ENCODE data around the gene MAFB. TPM values are rescaled to one million over a fixed set of nuclear protein-coding genes. Genes with fewer than 3 reads are reported as not detected.
A peak's percentile ranks its signal among the peaks of the same experiment; 100 is the strongest.

MAFB gene
- total RNA-seq, 8 experiments from 2014 or later: 4.1 to 25.2 (median 8.3) TPM

DNA sequence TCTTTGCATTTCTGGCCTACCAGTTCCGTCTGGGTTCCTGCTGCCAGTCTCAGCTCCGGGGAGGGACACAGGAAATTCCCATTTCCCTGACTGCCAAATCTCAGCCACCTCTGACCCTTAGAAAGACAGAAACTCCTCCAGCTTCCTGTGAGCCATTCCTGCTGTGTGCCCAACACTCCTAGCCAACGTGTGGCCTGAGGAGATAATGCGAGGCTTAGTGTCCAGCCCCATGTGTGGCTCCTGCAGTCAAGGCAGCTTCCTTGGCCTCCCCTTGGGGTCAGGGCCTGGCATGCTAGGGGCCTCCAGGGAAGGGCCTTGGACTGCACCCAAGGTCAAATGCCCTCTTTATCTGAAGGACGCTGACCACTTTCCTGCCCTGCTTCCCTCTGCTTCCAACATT, 45.1 kb downstream of the MAFB start:
- WGBS, 10 experiments: 20 to 62% (median 47%) methylated on average over 1 to 5 of the region's 5 CpGs; no CpG with 5 or more reads in 4 of the 10 experiments
- Histone ChIP-seq H3K4me3 (no peak overlapping the region), H3K27ac (no peak overlapping the region), H3K4me1 (replicated peaks in 1 of 2) (no peaks in the 10 kb centered on the region)
- no peak for ATAC-seq (replicated peaks in 6 of 8)
- in situ Hi-C loops (cut with MboI; ENCODE audit: low pct_unique_long_range_greater_than_20kb in 2 of 9, low sequenced_read_pairs in 9 of 9, unreplicated experiment in 9 of 9): no loop called here

DNA sequence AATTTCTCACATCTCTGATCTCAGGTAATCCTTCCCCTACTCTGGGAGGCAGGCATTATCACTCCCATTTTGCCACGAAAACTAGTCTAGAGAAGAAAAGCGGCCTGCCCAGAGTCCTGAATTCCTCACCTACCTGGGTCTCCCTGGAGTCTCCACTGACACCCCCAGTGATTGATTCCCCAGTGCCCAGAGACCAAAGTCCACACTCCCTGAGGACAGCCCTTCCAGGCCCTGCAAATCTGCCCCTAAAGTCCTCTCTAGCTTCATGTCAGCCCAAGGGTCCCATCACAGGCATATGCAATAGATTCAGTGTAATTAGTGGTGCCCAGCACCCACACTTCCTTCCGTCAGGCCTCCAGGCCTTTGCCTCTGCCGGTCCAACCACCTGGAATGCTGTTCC, 47.2 kb downstream of the MAFB start:
- no peaks in the 10 kb centered on the region for H3K4me1 ChIP-seq (replicated peaks in 1 of 2)
- no peak overlapping the region for H3K27ac ChIP-seq
- ATAC-seq (replicated peaks in 6 of 8): no peak
- WGBS, 10 experiments: 35 to 100% (median 60%) methylated on average over 1 to 2 of the region's 4 CpGs; no CpG with 5 or more reads in 3 of the 10 experiments
- in situ Hi-C loops (cut with MboI; ENCODE audit: low pct_unique_long_range_greater_than_20kb in 2 of 9, low sequenced_read_pairs in 9 of 9, unreplicated experiment in 9 of 9): no loop called here
- H3K4me3 ChIP-seq: no peak overlapping the region

DNA sequence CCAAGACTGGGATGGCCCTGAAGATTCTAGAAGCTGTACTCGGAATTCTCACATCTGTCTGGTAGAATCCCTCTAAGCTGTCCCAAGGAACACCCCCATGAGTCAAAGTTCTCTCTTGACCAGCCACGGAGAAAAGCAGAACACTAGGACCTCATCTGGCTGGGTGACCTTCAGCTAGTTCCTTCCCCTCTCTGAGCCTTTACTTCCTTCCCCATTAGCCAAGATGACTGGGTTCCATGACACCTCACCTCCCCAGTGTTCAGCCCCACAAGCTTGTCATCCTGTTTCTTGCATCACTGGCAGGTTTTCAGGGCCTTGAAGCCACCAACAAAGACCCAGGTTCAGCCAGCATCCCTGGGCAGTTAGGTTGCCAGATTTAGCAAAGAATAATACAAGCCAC, 47.8 kb downstream of the MAFB start:
- in situ Hi-C loops (cut with MboI; ENCODE audit: low pct_unique_long_range_greater_than_20kb in 2 of 9, low sequenced_read_pairs in 9 of 9, unreplicated experiment in 9 of 9): no loop called here
- no peaks in the 10 kb centered on the region for H3K4me1 ChIP-seq (replicated peaks in 1 of 2)
- ATAC-seq (replicated peaks in 6 of 8): no peak
- no peak overlapping the region for H3K4me3 ChIP-seq
- no peak overlapping the region for H3K27ac ChIP-seq
- 36 to 86% (median 62%) methylated on average over 1 to 2 of the region's 2 CpGs; no CpG with 5 or more reads in 5 of the 10 experiments for WGBS, 10 experiments

DNA sequence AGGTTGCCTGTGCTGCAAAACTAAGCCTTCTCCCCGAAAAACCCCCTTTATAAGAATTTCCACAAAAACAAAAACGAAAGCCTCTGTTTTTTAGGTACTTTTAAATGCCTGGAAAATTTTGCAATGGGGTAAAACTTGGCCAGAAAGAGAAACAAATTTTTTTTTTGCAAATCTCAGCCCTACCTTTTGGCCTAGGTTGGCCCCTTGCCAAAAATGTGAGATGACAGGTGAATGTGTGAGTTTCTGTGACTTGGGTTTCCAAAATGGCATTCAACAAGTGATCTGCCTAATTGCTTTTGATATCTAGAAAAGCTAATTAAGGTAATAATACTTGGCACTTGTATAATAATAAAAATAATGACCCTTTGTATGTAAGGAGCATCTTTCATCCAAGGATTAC, 48.4 kb downstream of the MAFB start:
- ATAC-seq (replicated peaks in 6 of 8): no peak
- Histone ChIP-seq H3K4me1 (replicated peaks in 1 of 2) (no peaks in the 10 kb centered on the region), H3K4me3 (no peak overlapping the region), H3K27ac (no peak overlapping the region)
- WGBS, 10 experiments: 17 to 72% (median 51%) methylated on average over 2 of the region's 2 CpGs; no CpG with 5 or more reads in 4 of the 10 experiments
- in situ Hi-C loops (cut with MboI; ENCODE audit: low pct_unique_long_range_greater_than_20kb in 2 of 9, low sequenced_read_pairs in 9 of 9, unreplicated experiment in 9 of 9): no loop called here

DNA sequence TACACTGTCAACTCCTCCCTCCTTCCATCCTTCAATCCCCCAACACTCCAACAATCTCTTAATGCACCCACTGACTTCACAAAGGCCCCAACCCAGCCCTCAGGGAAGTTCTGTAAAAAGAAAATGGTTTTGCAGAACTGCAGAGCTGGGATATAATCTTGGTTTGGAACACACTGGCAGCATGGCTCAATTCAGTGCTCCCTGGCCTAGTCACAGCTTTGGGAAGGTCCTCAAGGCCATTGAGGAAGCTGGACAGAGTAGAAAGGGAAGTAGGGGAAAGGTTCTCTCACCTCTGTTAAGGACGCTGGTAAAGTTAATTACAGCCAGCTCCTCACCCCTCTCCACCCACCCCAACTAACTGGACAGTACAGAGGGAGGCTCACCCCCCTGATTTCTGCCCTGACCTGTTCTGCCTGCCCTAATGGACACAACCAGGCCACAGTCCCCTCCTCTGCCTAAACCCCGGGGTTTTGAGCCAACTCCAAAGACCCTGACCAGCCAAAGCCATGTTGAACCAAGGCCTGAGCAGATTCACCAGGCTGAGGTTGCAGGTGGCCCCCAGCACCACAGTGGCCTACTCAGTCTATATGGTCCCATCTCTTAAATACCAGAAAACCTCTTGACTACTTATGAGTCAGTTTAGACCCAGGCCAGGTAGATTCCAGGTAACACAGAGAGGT, 49.2 kb downstream of the MAFB start:
- 17 to 50% methylated on average over 1 of the region's 2 CpGs; no CpG with 5 or more reads in 8 of the 10 experiments for WGBS, 10 experiments
- no peak for ATAC-seq (replicated peaks in 6 of 8)
- in situ Hi-C loops (cut with MboI; ENCODE audit: low pct_unique_long_range_greater_than_20kb in 2 of 9, low sequenced_read_pairs in 9 of 9, unreplicated experiment in 9 of 9): no loop called here
- H3K4me1 ChIP-seq (replicated peaks in 1 of 2): no peaks in the 10 kb centered on the region
- no peak overlapping the region for H3K27ac ChIP-seq
- H3K4me3 ChIP-seq: no peak overlapping the region

- in situ Hi-C loops (cut with MboI; ENCODE audit: low pct_unique_long_range_greater_than_20kb in 2 of 9, low sequenced_read_pairs in 9 of 9, unreplicated experiment in 9 of 9): no loop called here
Measured at GRCh38 chr20:40639132-40639531, 49.9 kb downstream of the MAFB start.

DNA sequence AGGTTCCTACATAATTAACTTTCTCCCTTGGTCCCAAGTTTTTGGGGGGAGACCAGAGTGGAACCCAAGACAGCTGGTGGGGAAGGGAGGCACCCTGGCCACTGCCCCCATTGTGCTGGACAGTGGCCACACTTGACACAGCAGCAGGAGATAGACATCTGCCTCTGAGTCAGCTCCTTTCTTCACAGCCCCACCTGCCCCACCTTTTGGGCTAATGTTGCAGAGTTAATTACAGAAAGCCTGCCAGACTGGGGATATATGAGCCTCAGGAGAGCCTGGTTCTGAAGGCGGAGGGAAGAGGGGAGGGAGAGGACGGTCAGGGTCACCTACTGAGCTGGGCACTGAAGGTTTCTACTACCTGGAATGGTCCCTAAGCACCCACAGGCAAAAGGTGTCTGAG, 50.6 kb downstream of the MAFB start:
- Histone ChIP-seq H3K27ac (no peak overlapping the region), H3K4me3 (no peak overlapping the region), H3K4me1 (replicated peaks in 1 of 2) (no peaks in the 10 kb centered on the region)
- WGBS, 10 experiments: 20 to 25% methylated on average over 1 to 2 of the region's 2 CpGs; no CpG with 5 or more reads in 8 of the 10 experiments
- ATAC-seq (replicated peaks in 6 of 8): peak in 2 of 8 experiments; percentile 13 to 23
- in situ Hi-C loops (cut with MboI; ENCODE audit: low pct_unique_long_range_greater_than_20kb in 2 of 9, low sequenced_read_pairs in 9 of 9, unreplicated experiment in 9 of 9): no loop called here

More at GRCh38 chr20:40639132-40639531, 49.9 kb downstream of the MAFB start:
- no peaks in the 10 kb centered on the region for H3K4me1 ChIP-seq (replicated peaks in 1 of 2)
- no peak for ATAC-seq (replicated peaks in 6 of 8)
- H3K27ac ChIP-seq: no peak overlapping the region
- WGBS, 10 experiments: 0 to 38% (median 15%) methylated on average over 1 of the region's 1 CpG; no CpG with 5 or more reads in 2 of the 10 experiments
- H3K4me3 ChIP-seq: no peak overlapping the region

DNA sequence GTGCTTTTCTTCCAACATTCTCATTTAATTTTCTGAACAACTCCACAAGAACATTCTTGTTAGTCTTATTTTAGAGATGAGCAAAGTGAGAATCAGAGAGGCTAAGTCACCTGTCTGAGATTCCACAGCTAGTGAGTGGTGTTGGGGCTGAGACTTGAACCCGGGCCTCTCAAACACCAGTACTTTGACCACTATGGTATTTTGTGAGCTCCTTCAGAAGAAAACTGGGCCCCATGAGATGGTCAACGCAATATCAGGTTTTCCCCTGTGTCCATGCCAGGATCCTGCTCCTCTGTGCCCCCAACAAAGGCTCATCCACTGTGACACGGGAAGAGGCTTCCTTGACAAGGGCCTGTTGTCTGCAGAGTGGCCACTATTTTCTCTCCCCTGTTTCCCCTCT, 51.9 kb downstream of the MAFB start:
- in situ Hi-C loops (cut with MboI; ENCODE audit: low pct_unique_long_range_greater_than_20kb in 2 of 9, low sequenced_read_pairs in 9 of 9, unreplicated experiment in 9 of 9): no loop called here
- no peak overlapping the region for H3K4me3 ChIP-seq
- no peak for ATAC-seq (replicated peaks in 6 of 8)
- 56 to 93% (median 72%) methylated on average over 1 to 3 of the region's 3 CpGs; no CpG with 5 or more reads in 5 of the 10 experiments for WGBS, 10 experiments
- H3K27ac ChIP-seq: no peak overlapping the region
- H3K4me1 ChIP-seq (replicated peaks in 1 of 2): no peaks in the 10 kb centered on the region

- no peak for ATAC-seq (replicated peaks in 6 of 8)
- no peaks in the 10 kb centered on the region for H3K4me1 ChIP-seq (replicated peaks in 1 of 2)
- H3K27ac ChIP-seq: no peak overlapping the region
- WGBS, 10 experiments: 20 to 100% (median 74%) methylated on average over 1 to 2 of the region's 2 CpGs; no CpG with 5 or more reads in 5 of the 10 experiments
- in situ Hi-C loops (cut with MboI; ENCODE audit: low pct_unique_long_range_greater_than_20kb in 2 of 9, low sequenced_read_pairs in 9 of 9, unreplicated experiment in 9 of 9): no loop called here
- H3K4me3 ChIP-seq: no peak overlapping the region
Measured at GRCh38 chr20:40636486-40636885, 52.5 kb downstream of the MAFB start.

- H3K4me1 ChIP-seq (replicated peaks in 1 of 2): no peaks in the 10 kb centered on the region
- in situ Hi-C loops (cut with MboI; ENCODE audit: low pct_unique_long_range_greater_than_20kb in 2 of 9, low sequenced_read_pairs in 9 of 9, unreplicated experiment in 9 of 9): no loop called here
- H3K27ac ChIP-seq: no peak overlapping the region
- peak in 3 of 8 experiments; percentile 30 to 89 (median 83) for ATAC-seq (replicated peaks in 6 of 8)
- no peak overlapping the region for H3K4me3 ChIP-seq
Measured at GRCh38 chr20:40635971-40636370, 53.1 kb downstream of the MAFB start.
